ENCODE data around the gene LRRN4CL. TPM values are rescaled to one million over a fixed set of nuclear protein-coding genes. Genes with fewer than 3 reads are reported as not detected.

The LRRN4CL gene
- total and polyA plus RNA-seq, 9 of the 15 experiments (the other 6 are each of a cell fraction or from before 2014, with no cell fraction given), result 0.03 to 0.11 (median 0.05) TPM; not detected in 4

DNA sequence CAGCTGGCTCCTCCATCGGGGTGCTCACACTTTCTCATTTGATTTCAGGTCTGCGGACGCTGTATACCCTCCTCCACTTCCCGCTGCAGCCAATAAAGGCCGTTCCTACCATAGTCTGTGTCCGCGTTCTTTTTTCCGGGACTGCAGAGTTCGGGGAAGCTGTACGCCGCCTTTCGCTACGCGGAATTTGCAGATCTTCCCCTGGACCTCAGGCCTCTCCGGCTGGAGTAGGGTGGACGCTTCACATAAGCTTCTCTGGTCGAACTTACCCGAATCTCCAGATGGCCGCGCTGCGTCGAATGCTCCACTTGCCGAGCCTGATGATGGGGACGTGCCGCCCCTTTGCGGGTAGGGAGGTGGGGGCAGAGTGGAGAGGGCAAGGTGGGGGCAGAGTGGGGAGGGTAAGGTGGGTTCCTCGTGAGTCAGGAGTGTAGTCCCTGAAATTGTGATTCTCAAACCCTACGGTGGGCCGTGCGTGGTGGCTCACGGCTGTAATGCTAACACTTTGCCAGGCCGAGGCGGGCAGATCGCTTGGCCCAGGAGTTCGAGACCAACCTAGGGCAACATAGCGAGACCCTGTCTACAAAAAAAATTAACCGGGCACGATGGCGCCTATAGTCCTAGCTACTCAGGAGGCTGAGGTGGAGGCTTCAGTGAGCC is 23.6 kb downstream of the LRRN4CL start (continued):
- TF ChIP-seq, protein P1, sequence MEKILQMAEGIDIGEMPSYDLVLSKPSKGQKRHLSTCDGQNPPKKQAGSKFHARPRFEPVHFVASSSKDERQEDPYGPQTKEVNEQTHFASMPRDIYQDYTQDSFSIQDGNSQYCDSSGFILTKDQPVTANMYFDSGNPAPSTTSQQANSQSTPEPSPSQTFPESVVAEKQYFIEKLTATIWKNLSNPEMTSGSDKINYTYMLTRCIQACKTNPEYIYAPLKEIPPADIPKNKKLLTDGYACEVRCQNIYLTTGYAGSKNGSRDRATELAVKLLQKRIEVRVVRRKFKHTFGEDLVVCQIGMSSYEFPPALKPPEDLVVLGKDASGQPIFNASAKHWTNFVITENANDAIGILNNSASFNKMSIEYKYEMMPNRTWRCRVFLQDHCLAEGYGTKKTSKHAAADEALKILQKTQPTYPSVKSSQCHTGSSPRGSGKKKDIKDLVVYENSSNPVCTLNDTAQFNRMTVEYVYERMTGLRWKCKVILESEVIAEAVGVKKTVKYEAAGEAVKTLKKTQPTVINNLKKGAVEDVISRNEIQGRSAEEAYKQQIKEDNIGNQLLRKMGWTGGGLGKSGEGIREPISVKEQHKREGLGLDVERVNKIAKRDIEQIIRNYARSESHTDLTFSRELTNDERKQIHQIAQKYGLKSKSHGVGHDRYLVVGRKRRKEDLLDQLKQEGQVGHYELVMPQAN (IDR thresholded peaks at IDR 0.05; ENCODE audit: borderline replicate concordance), result peak; percentile 32; the same call in 1 of the 2 replicates
- TF ChIP-seq TEAD4 (IDR thresholded peaks at IDR 0.05; ENCODE audit: low read length), result peak; percentile 9; the same call in 1 of the 2 replicates
- TF ChIP-seq TEAD4 (CRISPR knock-in tag; IDR thresholded peaks at IDR 0.05; ENCODE audit: borderline replicate concordance), result no peak
- TF ChIP-seq, protein P2, sequence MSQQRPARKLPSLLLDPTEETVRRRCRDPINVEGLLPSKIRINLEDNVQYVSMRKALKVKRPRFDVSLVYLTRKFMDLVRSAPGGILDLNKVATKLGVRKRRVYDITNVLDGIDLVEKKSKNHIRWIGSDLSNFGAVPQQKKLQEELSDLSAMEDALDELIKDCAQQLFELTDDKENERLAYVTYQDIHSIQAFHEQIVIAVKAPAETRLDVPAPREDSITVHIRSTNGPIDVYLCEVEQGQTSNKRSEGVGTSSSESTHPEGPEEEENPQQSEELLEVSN (IDR thresholded peaks at IDR 0.05; ENCODE audit: borderline replicate concordance in 1 of 2, extremely low read depth in 1 of 2, insufficient read depth in 1 of 2, insufficient read length in 1 of 2, low read depth in 1 of 2, low read length in 1 of 2, poor library complexity in 1 of 2, severe bottlenecking in 1 of 2), result peak in 1 of 2 experiments; percentile 46
- TF ChIP-seq SIN3A (IDR thresholded peaks at IDR 0.05; ENCODE audit: borderline replicate concordance in 2 of 2, control insufficient read depth in 1 of 2, low read depth in 2 of 2, low read length in 2 of 2), result peak in 1 of 2 experiments; percentile 53; a peak in 1 of 4 replicates
- no peak for TF ChIP-seq RFX1 (IDR thresholded peaks at IDR 0.05)
- TF ChIP-seq DDX20 (tag; IDR thresholded peaks at IDR 0.05; ENCODE audit: low read depth), result no peak
- TF ChIP-seq, protein P3, sequence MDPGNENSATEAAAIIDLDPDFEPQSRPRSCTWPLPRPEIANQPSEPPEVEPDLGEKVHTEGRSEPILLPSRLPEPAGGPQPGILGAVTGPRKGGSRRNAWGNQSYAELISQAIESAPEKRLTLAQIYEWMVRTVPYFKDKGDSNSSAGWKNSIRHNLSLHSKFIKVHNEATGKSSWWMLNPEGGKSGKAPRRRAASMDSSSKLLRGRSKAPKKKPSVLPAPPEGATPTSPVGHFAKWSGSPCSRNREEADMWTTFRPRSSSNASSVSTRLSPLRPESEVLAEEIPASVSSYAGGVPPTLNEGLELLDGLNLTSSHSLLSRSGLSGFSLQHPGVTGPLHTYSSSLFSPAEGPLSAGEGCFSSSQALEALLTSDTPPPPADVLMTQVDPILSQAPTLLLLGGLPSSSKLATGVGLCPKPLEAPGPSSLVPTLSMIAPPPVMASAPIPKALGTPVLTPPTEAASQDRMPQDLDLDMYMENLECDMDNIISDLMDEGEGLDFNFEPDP (CRISPR knock-in tag; IDR thresholded peaks at IDR 0.05), result 0 out of 2 replicates have a peak, but pooled peaks have one; percentile 4
- TF ChIP-seq LCOR (CRISPR knock-in tag; IDR thresholded peaks at IDR 0.05), result peak; percentile 40; the same call in 1 of the 2 replicates
- TF ChIP-seq DACH1 (IDR thresholded peaks at IDR 0.05; ENCODE audit: partially characterized antibody), result no peak
- TF ChIP-seq ZNF384 (IDR thresholded peaks at IDR 0.05; ENCODE audit: low read depth, low read length), result no peak
- TF ChIP-seq PRMT5 (CRISPR knock-in tag; IDR thresholded peaks at IDR 0.05), result no peak
- TF ChIP-seq ZNF77 (CRISPR knock-in tag; IDR thresholded peaks at IDR 0.05), result no peak
- TF ChIP-seq STAT5B (CRISPR knock-in tag; IDR thresholded peaks at IDR 0.05), result no peak
- peak; percentile 73; the same call in 1 of the 2 replicates for TF ChIP-seq ZNF165 (CRISPR knock-in tag; IDR thresholded peaks at IDR 0.05; ENCODE audit: borderline replicate concordance)
- TF ChIP-seq, protein P4, sequence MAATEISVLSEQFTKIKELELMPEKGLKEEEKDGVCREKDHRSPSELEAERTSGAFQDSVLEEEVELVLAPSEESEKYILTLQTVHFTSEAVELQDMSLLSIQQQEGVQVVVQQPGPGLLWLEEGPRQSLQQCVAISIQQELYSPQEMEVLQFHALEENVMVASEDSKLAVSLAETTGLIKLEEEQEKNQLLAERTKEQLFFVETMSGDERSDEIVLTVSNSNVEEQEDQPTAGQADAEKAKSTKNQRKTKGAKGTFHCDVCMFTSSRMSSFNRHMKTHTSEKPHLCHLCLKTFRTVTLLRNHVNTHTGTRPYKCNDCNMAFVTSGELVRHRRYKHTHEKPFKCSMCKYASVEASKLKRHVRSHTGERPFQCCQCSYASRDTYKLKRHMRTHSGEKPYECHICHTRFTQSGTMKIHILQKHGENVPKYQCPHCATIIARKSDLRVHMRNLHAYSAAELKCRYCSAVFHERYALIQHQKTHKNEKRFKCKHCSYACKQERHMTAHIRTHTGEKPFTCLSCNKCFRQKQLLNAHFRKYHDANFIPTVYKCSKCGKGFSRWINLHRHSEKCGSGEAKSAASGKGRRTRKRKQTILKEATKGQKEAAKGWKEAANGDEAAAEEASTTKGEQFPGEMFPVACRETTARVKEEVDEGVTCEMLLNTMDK (IDR thresholded peaks at IDR 0.05; ENCODE audit: borderline replicate concordance, insufficient read depth, low read depth, low read length, poor library complexity, severe bottlenecking), result no peak

Data from K562 (cell line).